ENCODE data around the gene L3MBTL2. TPM values are rescaled to one million over a fixed set of nuclear protein-coding genes. Genes with fewer than 3 reads are reported as not detected.

Gene L3MBTL2
- total RNA-seq, 1 experiment from 2014 or later: 25.6 TPM

- DNase-seq (ENCODE audit: low spot score) (no peak), ATAC-seq (no peak)
- Mint-ChIP-seq H3K27me3 (ENCODE audit: low read depth) (no peaks in the 10 kb centered on the region), H3K4me1 (no peaks in the 10 kb centered on the region), H3K27ac (no peak overlapping the region), H3K4me3 (no peak overlapping the region), H3K36me3 (peaks cover 96% of the 10 kb centered on the region), H3K9me3 (no peaks in the 10 kb centered on the region)
- no peak for TF ChIP-seq ZNF423 (CRISPR knock-in tag; IDR thresholded peaks at IDR 0.05)
- no peak for TF ChIP-seq MYBL2 (CRISPR knock-in tag; IDR thresholded peaks at IDR 0.05)
- TF ChIP-seq, protein P1, sequence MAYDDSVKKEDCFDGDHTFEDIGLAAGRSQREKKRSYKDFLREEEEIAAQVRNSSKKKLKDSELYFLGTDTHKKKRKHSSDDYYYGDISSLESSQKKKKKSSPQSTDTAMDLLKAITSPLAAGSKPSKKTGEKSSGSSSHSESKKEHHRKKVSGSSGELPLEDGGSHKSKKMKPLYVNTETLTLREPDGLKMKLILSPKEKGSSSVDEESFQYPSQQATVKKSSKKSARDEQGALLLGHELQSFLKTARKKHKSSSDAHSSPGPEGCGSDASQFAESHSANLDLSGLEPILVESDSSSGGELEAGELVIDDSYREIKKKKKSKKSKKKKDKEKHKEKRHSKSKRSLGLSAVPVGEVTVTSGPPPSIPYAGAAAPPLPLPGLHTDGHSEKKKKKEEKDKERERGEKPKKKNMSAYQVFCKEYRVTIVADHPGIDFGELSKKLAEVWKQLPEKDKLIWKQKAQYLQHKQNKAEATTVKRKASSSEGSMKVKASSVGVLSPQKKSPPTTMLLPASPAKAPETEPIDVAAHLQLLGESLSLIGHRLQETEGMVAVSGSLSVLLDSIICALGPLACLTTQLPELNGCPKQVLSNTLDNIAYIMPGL (CRISPR knock-in tag; IDR thresholded peaks at IDR 0.05): no peak
- TF ChIP-seq ZNF232 (CRISPR knock-in tag; IDR thresholded peaks at IDR 0.05): no peak
- no peak for TF ChIP-seq EMX1 (CRISPR knock-in tag; IDR thresholded peaks at IDR 0.05)
- TF ChIP-seq TP53 (CRISPR knock-in tag; IDR thresholded peaks at IDR 0.05): no peak
- TF ChIP-seq ZNF317 (CRISPR knock-in tag; IDR thresholded peaks at IDR 0.05; ENCODE audit: borderline replicate concordance, low read depth): no peak
- TF ChIP-seq ETV6 (CRISPR knock-in tag; IDR thresholded peaks at IDR 0.05): no peak
- TF ChIP-seq PREB (CRISPR knock-in tag; IDR thresholded peaks at IDR 0.05; ENCODE audit: borderline replicate concordance): no peak
- no peak for TF ChIP-seq ZNF416 (CRISPR knock-in tag; IDR thresholded peaks at IDR 0.05)
- no peak for TF ChIP-seq ATF1 (CRISPR knock-in tag; IDR thresholded peaks at IDR 0.05)
- no peak for TF ChIP-seq ESRRA (CRISPR knock-in tag; IDR thresholded peaks at IDR 0.05; ENCODE audit: borderline replicate concordance)
- TF ChIP-seq, protein P2, sequence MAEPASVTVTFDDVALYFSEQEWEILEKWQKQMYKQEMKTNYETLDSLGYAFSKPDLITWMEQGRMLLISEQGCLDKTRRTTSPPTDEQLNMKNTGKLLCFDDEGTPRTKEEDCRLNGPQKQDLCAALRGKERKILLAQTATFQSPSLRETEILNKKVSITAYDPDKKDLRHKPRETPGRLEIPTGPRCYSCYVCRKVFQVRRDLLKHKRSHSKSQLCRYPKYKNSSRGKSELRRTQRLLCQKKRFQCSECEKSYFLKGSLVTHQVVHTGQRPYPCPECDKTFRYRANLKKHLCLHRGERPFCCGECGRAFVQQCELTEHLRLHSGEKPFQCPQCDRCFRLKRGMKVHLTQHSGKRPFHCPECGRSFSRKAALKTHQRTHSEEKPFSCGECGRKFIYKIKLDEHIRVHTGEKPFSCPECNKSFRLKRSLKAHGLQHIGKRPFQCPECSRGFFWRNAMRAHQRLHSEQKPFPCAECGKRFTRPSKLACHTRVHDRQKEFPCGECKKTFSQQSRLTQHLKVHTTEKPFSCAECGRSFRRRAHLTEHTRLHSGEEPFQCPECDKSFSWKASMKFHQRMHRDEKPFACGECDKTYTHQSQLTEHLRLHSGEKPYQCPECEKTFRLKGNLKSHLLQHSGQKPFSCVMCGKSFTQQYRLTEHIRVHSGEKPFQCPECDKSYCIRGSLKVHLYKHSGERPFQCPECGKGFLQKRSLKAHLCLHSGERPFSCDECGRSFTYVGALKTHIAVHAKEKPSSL (CRISPR knock-in tag; conservative IDR thresholded peaks at IDR 0.05): no peak
- TF ChIP-seq, protein P3, sequence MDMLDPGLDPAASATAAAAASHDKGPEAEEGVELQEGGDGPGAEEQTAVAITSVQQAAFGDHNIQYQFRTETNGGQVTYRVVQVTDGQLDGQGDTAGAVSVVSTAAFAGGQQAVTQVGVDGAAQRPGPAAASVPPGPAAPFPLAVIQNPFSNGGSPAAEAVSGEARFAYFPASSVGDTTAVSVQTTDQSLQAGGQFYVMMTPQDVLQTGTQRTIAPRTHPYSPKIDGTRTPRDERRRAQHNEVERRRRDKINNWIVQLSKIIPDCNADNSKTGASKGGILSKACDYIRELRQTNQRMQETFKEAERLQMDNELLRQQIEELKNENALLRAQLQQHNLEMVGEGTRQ (CRISPR knock-in tag; IDR thresholded peaks at IDR 0.05): no peak
- no peak for TF ChIP-seq ZBTB43 (CRISPR knock-in tag; IDR thresholded peaks at IDR 0.05)
- no peak for TF ChIP-seq CREM (CRISPR knock-in tag; IDR thresholded peaks at IDR 0.05)
- TF ChIP-seq, protein P4, sequence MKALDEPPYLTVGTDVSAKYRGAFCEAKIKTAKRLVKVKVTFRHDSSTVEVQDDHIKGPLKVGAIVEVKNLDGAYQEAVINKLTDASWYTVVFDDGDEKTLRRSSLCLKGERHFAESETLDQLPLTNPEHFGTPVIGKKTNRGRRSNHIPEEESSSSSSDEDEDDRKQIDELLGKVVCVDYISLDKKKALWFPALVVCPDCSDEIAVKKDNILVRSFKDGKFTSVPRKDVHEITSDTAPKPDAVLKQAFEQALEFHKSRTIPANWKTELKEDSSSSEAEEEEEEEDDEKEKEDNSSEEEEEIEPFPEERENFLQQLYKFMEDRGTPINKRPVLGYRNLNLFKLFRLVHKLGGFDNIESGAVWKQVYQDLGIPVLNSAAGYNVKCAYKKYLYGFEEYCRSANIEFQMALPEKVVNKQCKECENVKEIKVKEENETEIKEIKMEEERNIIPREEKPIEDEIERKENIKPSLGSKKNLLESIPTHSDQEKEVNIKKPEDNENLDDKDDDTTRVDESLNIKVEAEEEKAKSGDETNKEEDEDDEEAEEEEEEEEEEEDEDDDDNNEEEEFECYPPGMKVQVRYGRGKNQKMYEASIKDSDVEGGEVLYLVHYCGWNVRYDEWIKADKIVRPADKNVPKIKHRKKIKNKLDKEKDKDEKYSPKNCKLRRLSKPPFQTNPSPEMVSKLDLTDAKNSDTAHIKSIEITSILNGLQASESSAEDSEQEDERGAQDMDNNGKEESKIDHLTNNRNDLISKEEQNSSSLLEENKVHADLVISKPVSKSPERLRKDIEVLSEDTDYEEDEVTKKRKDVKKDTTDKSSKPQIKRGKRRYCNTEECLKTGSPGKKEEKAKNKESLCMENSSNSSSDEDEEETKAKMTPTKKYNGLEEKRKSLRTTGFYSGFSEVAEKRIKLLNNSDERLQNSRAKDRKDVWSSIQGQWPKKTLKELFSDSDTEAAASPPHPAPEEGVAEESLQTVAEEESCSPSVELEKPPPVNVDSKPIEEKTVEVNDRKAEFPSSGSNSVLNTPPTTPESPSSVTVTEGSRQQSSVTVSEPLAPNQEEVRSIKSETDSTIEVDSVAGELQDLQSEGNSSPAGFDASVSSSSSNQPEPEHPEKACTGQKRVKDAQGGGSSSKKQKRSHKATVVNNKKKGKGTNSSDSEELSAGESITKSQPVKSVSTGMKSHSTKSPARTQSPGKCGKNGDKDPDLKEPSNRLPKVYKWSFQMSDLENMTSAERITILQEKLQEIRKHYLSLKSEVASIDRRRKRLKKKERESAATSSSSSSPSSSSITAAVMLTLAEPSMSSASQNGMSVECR (CRISPR knock-in tag; IDR thresholded peaks at IDR 0.05; ENCODE audit: borderline replicate concordance): no peak
- TF ChIP-seq ATF3 (CRISPR knock-in tag; conservative IDR thresholded peaks at IDR 0.05): no peak
- CTCF ChIA-PET: interaction anchor here (0.6 kb wide), 1 partner anchor 45 kb away, joined by 4 read pairs; no protein-coding TSS in a partner anchor
- POLR2A ChIA-PET: no interaction called here
Observed at GRCh38 chr22:41157083-41157482, 48.0 kb upstream of the L3MBTL2 start.
